ENCODE data around the gene FARP2. TPM values are rescaled to one million over a fixed set of nuclear protein-coding genes. Genes with fewer than 3 reads are reported as not detected.

Gene FARP2
- total RNA-seq, 4 donors from 2014 or later, result 26.8 to 37.9 (median 30.2) TPM

- Histone ChIP-seq H3K4me3 (no peak overlapping the region), H3K27ac (replicated peaks in 1 of 4) (no peak overlapping the region), H3K27me3 (no peaks in the 10 kb centered on the region), H3K36me3 (no peaks in the 10 kb centered on the region), H3K4me1 (no peaks in the 10 kb centered on the region), H3K9me3 (no peaks in the 10 kb centered on the region)
- TF ChIP-seq EP300 (IDR thresholded peaks at IDR 0.05) (no peak), POLR2A (IDR thresholded peaks at IDR 0.05; ENCODE audit: low read depth) (no peak), POLR2AphosphoS5 (IDR thresholded peaks at IDR 0.05) (no peak)
- TF ChIP-seq, protein P1, sequence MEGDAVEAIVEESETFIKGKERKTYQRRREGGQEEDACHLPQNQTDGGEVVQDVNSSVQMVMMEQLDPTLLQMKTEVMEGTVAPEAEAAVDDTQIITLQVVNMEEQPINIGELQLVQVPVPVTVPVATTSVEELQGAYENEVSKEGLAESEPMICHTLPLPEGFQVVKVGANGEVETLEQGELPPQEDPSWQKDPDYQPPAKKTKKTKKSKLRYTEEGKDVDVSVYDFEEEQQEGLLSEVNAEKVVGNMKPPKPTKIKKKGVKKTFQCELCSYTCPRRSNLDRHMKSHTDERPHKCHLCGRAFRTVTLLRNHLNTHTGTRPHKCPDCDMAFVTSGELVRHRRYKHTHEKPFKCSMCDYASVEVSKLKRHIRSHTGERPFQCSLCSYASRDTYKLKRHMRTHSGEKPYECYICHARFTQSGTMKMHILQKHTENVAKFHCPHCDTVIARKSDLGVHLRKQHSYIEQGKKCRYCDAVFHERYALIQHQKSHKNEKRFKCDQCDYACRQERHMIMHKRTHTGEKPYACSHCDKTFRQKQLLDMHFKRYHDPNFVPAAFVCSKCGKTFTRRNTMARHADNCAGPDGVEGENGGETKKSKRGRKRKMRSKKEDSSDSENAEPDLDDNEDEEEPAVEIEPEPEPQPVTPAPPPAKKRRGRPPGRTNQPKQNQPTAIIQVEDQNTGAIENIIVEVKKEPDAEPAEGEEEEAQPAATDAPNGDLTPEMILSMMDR (IDR thresholded peaks at IDR 0.05), result no peak
- intact Hi-C loops (cut with DNase I), result no loop called here
- WGBS, result 94% methylated on average over 9 of the region's 26 CpGs
- no peak for DNase-seq (ENCODE audit: extremely low spot score)
Observed at GRCh38 chr2:241532733-241533601, 176.9 kb downstream of the FARP2 start.

DNA sequence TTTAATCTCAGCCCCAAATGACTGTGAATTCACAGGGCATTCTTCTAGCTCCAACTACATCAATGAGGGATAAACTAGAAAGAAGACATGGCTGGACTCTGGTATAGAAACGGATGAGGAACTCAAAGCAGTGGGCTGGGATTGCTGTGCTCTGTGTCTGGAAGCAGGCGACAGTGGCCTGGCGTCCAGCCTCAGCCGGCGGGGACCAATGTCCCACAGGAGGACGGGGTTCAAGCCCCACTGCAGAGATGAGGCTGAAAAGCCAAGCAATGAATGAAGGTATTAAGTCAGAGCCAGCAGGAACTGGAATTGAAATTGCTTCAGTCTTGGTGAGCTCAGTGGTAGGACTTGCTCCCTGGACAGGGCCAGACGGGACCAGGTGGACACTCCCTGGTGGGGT is 178.2 kb downstream of the FARP2 start:
- Histone ChIP-seq H3K27ac (replicated peaks in 1 of 4) (no peak overlapping the region), H3K4me1 (no peaks in the 10 kb centered on the region), H3K27me3 (no peaks in the 10 kb centered on the region), H3K9me3 (no peaks in the 10 kb centered on the region), H3K36me3 (no peaks in the 10 kb centered on the region), H3K4me3 (no peak overlapping the region)
- TF ChIP-seq POLR2AphosphoS5 (IDR thresholded peaks at IDR 0.05) (no peak), EP300 (IDR thresholded peaks at IDR 0.05) (no peak), POLR2A (IDR thresholded peaks at IDR 0.05; ENCODE audit: low read depth) (no peak)
- TF ChIP-seq, protein P1 (IDR thresholded peaks at IDR 0.05), result no peak
- WGBS, result 79% methylated on average over 7 of the region's 7 CpGs
- DNase-seq (ENCODE audit: extremely low spot score), result no peak
- intact Hi-C loops (cut with DNase I), result no loop called here

DNA sequence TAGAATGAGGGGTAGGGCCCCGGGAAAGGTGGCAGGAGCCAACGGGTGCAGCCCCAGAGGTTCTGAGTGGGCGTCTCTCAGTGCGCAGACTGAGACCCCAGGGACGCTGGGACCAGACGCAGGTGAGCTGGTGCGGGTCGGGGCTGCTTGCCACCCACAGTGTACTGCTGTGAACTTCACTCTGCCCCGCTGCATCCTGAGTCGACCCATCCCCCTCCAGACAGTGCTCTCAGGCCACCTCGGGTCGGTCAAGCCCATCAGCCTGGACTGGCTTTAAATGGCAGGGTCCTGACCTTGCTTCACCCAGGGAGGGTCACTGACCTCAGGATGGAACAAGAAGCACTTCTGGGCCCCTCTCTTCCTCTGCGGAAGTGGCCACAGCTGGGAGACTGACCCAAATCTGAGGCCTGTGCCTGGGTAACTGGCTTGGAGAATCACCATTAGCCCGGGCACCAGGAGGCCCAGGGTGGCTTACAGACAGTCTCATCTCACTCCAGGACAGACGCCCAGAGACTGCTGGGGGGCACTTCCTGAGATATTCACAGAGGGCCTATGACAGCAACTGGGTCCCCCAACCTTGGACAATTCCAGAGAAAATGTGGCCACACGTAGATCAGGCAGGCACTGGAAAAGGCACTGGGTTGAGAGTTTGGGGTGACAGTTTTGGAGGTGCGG is 178.8 kb downstream of the FARP2 start:
- Histone ChIP-seq H3K9me3 (no peaks in the 10 kb centered on the region), H3K27me3 (peaks cover 0 to 4% (median 0%) of the 10 kb centered on the region in 4 donors), H3K4me1 (no peaks in the 10 kb centered on the region), H3K27ac (replicated peaks in 1 of 4) (no peak overlapping the region), H3K4me3 (no peak overlapping the region), H3K36me3 (no peaks in the 10 kb centered on the region)
- 78% methylated on average over 12 of the region's 17 CpGs for WGBS
- TF ChIP-seq EP300 (IDR thresholded peaks at IDR 0.05) (no peak), POLR2A (IDR thresholded peaks at IDR 0.05; ENCODE audit: low read depth) (no peak), POLR2AphosphoS5 (IDR thresholded peaks at IDR 0.05) (no peak)
- TF ChIP-seq, protein P1 (IDR thresholded peaks at IDR 0.05), result no peak
- no peak for DNase-seq (ENCODE audit: extremely low spot score)
- intact Hi-C loops (cut with DNase I), result no loop called here

DNA sequence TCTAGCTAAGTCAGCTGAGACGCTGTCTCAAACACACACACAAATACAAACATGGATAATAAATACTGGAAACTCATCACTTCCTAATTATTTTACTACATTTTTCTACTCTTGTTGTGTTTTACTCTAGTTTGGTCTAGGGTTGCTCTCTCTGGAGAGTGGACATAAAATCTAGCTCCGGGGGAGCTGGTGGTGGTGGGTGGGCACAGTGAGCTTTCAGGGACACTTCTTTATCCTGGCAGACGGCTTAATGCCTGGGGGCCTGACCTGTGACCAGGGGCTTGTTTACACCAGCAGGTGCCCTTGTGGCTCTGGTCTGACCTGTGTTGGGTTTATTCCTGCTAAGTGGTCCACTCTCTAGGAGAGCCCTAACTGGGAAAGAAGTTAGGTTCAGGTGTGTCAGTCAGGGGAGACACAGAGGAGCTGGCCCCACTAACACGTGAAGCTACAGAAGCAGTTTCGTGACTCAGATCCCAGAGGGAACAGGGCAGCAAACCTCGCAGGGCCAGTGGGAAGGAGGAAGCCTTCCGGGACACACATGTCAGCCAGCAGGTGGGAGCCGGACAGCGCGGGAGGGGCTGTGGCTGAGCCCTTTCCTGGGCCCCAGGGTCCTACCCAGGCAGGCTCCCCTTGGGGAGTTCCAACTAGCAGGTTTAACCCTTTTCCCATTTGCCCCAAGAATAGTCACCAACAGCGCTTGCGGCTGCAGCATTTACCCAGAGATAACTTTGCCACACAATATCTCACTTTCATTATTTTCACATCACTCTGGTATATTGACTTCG is 180.0 kb downstream of the FARP2 start:
- TF ChIP-seq POLR2AphosphoS5 (IDR thresholded peaks at IDR 0.05) (no peak), POLR2A (IDR thresholded peaks at IDR 0.05; ENCODE audit: low read depth) (no peak), EP300 (IDR thresholded peaks at IDR 0.05) (no peak)
- TF ChIP-seq, protein P1 (IDR thresholded peaks at IDR 0.05), result no peak
- peaks cover 0 to 16% (median 5%) of the 10 kb centered on the region in 4 donors for H3K27me3 ChIP-seq
- intact Hi-C loops (cut with DNase I), result no loop called here
- 66% methylated on average over 11 of the region's 13 CpGs for WGBS
- no peaks in the 10 kb centered on the region for H3K36me3 ChIP-seq
- no peak for DNase-seq (ENCODE audit: extremely low spot score)
- no peak overlapping the region for H3K27ac ChIP-seq (replicated peaks in 1 of 4)
- H3K4me3 ChIP-seq, result no peak overlapping the region
- peaks cover 2 to 11% (median 10%) of the 10 kb centered on the region in 4 donors for H3K4me1 ChIP-seq
- H3K9me3 ChIP-seq, result no peaks in the 10 kb centered on the region

Data from esophagus muscularis mucosa (tissue), 4 donors.